ENCODE measurements around the gene SPAG5. TPM values are rescaled to one million over a fixed set of nuclear protein-coding genes. Genes with fewer than 3 reads are reported as not detected.
"Not testable (repeated sequence)": the region's sequence is repeated elsewhere in the genome, so short reads cannot be mapped to it uniquely, and the experiment has no call there.

Gene SPAG5
- total RNA-seq, 2 experiments from 2014 or later: 125 to 127 TPM

- H3K27me3 Mint-ChIP-seq: no peaks in the 10 kb centered on the region
- H3K4me3 Mint-ChIP-seq: no peak overlapping the region
- DNase-seq: no peak
- no peak overlapping the region for H3K27ac Mint-ChIP-seq
- H3K9me3 Mint-ChIP-seq: no peaks in the 10 kb centered on the region
- ChIA-PET CTCF (no interaction called here), POLR2A (interaction anchor here (0.8 to 1.6 kb wide), 2 partner anchors 9 to 23 kb away, joined by 3 to 4 read pairs; no protein-coding TSS in a partner anchor)
- H3K36me3 Mint-ChIP-seq (ENCODE audit: low read depth): peaks cover 81% of the 10 kb centered on the region
- H3K4me1 Mint-ChIP-seq: peaks cover 2% of the 10 kb centered on the region
Observed at GRCh38 chr17:28622186-28622585, 23.4 kb upstream of the SPAG5 start.

- CTCF ChIA-PET: interaction anchor here (1.4 kb wide), 1 partner anchor 25 kb away, joined by 3 read pairs; the partner anchor contains the start of gene BLTP2
- Mint-ChIP-seq H3K4me1 (no peaks in the 10 kb centered on the region), H3K27ac (no peak overlapping the region), H3K36me3 (ENCODE audit: low read depth) (peaks cover 83% of the 10 kb centered on the region), H3K9me3 (no peaks in the 10 kb centered on the region), H3K4me3 (no peak overlapping the region), H3K27me3 (no peaks in the 10 kb centered on the region)
- no peak for DNase-seq
- POLR2A ChIA-PET: no interaction called here
Observed at GRCh38 chr17:28620010-28620409, 21.2 kb upstream of the SPAG5 start.

GRCh38 chr17:28618464-28618863, 19.6 kb upstream of the SPAG5 start:
- POLR2A ChIA-PET: interaction anchor here (0.8 to 1.4 kb wide), 2 partner anchors 19 to 93 kb away, joined by 3 to 9 read pairs; partner anchors contain the start of gene PROCA1
- Mint-ChIP-seq H3K27me3 (no peaks in the 10 kb centered on the region), H3K27ac (no peak overlapping the region), H3K36me3 (ENCODE audit: low read depth) (peaks cover 84% of the 10 kb centered on the region), H3K9me3 (no peaks in the 10 kb centered on the region), H3K4me3 (no peak overlapping the region), H3K4me1 (no peaks in the 10 kb centered on the region)
- CTCF ChIA-PET: interaction anchor here (0.7 to 1.4 kb wide), 3 partner anchors 12 to 27 kb away, joined by 3 read pairs; partner anchors contain the start of gene BLTP2
- no peak for DNase-seq

- Mint-ChIP-seq H3K9me3 (no peaks in the 10 kb centered on the region), H3K36me3 (ENCODE audit: low read depth) (peaks cover 72% of the 10 kb centered on the region), H3K4me1 (no peaks in the 10 kb centered on the region), H3K4me3 (no peak overlapping the region), H3K27ac (no peak overlapping the region), H3K27me3 (no peaks in the 10 kb centered on the region)
- POLR2A ChIA-PET: interaction anchor here (0.9 to 1.3 kb wide), 3 partner anchors 17 to 29 kb away, joined by 3 to 8 read pairs (median 3); partner anchors contain the start of gene SPAG5
- CTCF ChIA-PET: no interaction called here
- no peak for DNase-seq
Observed at GRCh38 chr17:28616281-28616680, 17.5 kb upstream of the SPAG5 start.

GRCh38 chr17:28615260-28615940, 16.6 kb upstream of the SPAG5 start:
- H3K4me1 Mint-ChIP-seq: no peaks in the 10 kb centered on the region
- no peak for DNase-seq
- no peak overlapping the region for H3K4me3 Mint-ChIP-seq
- H3K36me3 Mint-ChIP-seq (ENCODE audit: low read depth): peaks cover 69% of the 10 kb centered on the region
- no peak overlapping the region for H3K27ac Mint-ChIP-seq
- H3K9me3 Mint-ChIP-seq: no peaks in the 10 kb centered on the region
- H3K27me3 Mint-ChIP-seq: no peaks in the 10 kb centered on the region
- ChIA-PET CTCF (interaction anchor here (1.0 kb wide), 1 partner anchor 10 kb away, joined by 3 read pairs; no protein-coding TSS in a partner anchor), POLR2A (interaction anchor here (0.5 to 1.3 kb wide), 3 partner anchors 16 to 73 kb away, joined by 3 to 8 read pairs (median 3); partner anchors contain the start of gene SPAG5)

GRCh38 chr17:28613931-28614381, 15.1 kb upstream of the SPAG5 start, which contains the start of gene RSKR:
Gene RSKR (minus strand): TSS chr17:28614185. CDS start chr17:28614161, 24 bp downstream.
- ChIA-PET CTCF (interaction anchor here (1.3 to 1.5 kb wide), 3 partner anchors 16 to 63 kb away, joined by 4 read pairs; no protein-coding TSS in a partner anchor), POLR2A (interaction anchor here (0.6 to 1.8 kb wide), 3 partner anchors 15 to 96 kb away, joined by 3 to 7 read pairs (median 6); partner anchors contain the start of genes PIGS and SPAG5)
- H3K36me3 Mint-ChIP-seq (ENCODE audit: low read depth): peaks cover 62% of the 10 kb centered on the region
- no peaks in the 10 kb centered on the region for H3K4me1 Mint-ChIP-seq
- H3K27ac Mint-ChIP-seq: no peak within 1 kb of the TSS
- H3K4me3 Mint-ChIP-seq: no peak within 1 kb of the TSS
- no peak for DNase-seq
- no peaks in the 10 kb centered on the region for H3K9me3 Mint-ChIP-seq
- H3K27me3 Mint-ChIP-seq: no peaks in the 10 kb centered on the region

- H3K4me3 Mint-ChIP-seq: no peak overlapping the region
- POLR2A ChIA-PET: interaction anchor here (0.6 to 1.8 kb wide), 8 partner anchors 8 to 97 kb away, joined by 3 to 7 read pairs (median 4); partner anchors contain the start of genes PIGS and SPAG5
- H3K27me3 Mint-ChIP-seq: no peaks in the 10 kb centered on the region
- no peaks in the 10 kb centered on the region for H3K4me1 Mint-ChIP-seq
- H3K27ac Mint-ChIP-seq: no peak overlapping the region
- CTCF ChIA-PET: interaction anchor here (1.2 to 2.3 kb wide), 6 partner anchors 11 to 118 kb away, joined by 3 to 7 read pairs (median 4); no protein-coding TSS in a partner anchor
- peak; percentile 34 for DNase-seq
- no peaks in the 10 kb centered on the region for H3K9me3 Mint-ChIP-seq
- peaks cover 55% of the 10 kb centered on the region for H3K36me3 Mint-ChIP-seq (ENCODE audit: low read depth)
Observed at GRCh38 chr17:28612936-28613872, 14.4 kb upstream of the SPAG5 start.

GRCh38 chr17:28612531-28612930, 13.7 kb upstream of the SPAG5 start:
- CTCF ChIA-PET: interaction anchor here (0.8 to 2.3 kb wide), 8 partner anchors 12 to 117 kb away, joined by 3 to 7 read pairs (median 4); partner anchors contain the start of gene PIGS
- Mint-ChIP-seq H3K4me1 (no peaks in the 10 kb centered on the region), H3K27ac (no peak overlapping the region), H3K27me3 (no peaks in the 10 kb centered on the region), H3K9me3 (no peaks in the 10 kb centered on the region), H3K36me3 (ENCODE audit: low read depth) (peaks cover 56% of the 10 kb centered on the region), H3K4me3 (no peak overlapping the region)
- DNase-seq: no peak
- POLR2A ChIA-PET: interaction anchor here (0.8 to 1.8 kb wide), 7 partner anchors 9 to 56 kb away, joined by 3 to 7 read pairs (median 4); partner anchors contain the start of genes PIGS and SPAG5

- no peak overlapping the region for H3K4me3 Mint-ChIP-seq
- H3K36me3 Mint-ChIP-seq (ENCODE audit: low read depth): peaks cover 34% of the 10 kb centered on the region
- ChIA-PET CTCF (interaction anchor here (0.8 to 1.6 kb wide), 3 partner anchors 35 to 287 kb away, joined by 3 to 7 read pairs (median 3); partner anchors contain the start of genes BLTP2 and FLOT2), POLR2A (interaction anchor here (0.8 to 4.4 kb wide), 4 partner anchors 9 to 41 kb away, joined by 3 to 34 read pairs (median 4); partner anchors contain the start of gene SPAG5)
- no peaks in the 10 kb centered on the region for H3K27me3 Mint-ChIP-seq
- no peaks in the 10 kb centered on the region for H3K4me1 Mint-ChIP-seq
- no peak for DNase-seq
- no peaks in the 10 kb centered on the region for H3K9me3 Mint-ChIP-seq
- no peak overlapping the region for H3K27ac Mint-ChIP-seq
Observed at GRCh38 chr17:28610376-28610775, 11.6 kb upstream of the SPAG5 start.

GRCh38 chr17:28604031-28604430, 5.2 kb upstream of the SPAG5 start:
- H3K4me3 Mint-ChIP-seq; H3K4me1 Mint-ChIP-seq; H3K27ac Mint-ChIP-seq; CTCF ChIA-PET; POLR2A ChIA-PET; H3K27me3 Mint-ChIP-seq; H3K36me3 Mint-ChIP-seq (ENCODE audit: low read depth); H3K9me3 Mint-ChIP-seq; DNase-seq: not testable (repeated sequence)

- Mint-ChIP-seq H3K9me3 (no peaks in the 10 kb centered on the region), H3K27me3 (no peaks in the 10 kb centered on the region), H3K4me3 (peak overlapping the region; percentile 85), H3K27ac (peak overlapping the region; percentile 99), H3K36me3 (ENCODE audit: low read depth) (peaks cover 18% of the 10 kb centered on the region), H3K4me1 (peaks cover 23% of the 10 kb centered on the region)
- DNase-seq: peak; percentile 64
- CTCF ChIA-PET: interaction anchor here (0.6 to 2.3 kb wide), 8 partner anchors 25 to 280 kb away, joined by 3 to 7 read pairs (median 3); partner anchors contain the start of genes BLTP2, PIGS, RPL23A and TLCD1
- POLR2A ChIA-PET: interaction anchor here (0.6 to 3.6 kb wide), 28 partner anchors 10 to 356 kb away, joined by 3 to 61 read pairs (median 6); partner anchors contain the start of genes ALDOC, BLTP2, PIGS and POLDIP2
Observed at GRCh38 chr17:28599311-28600184, 723 bp upstream of the SPAG5 start.
